SK-N-SH (cell line): ENCODE results near the gene INF2. TPM values are rescaled to one million over a fixed set of nuclear protein-coding genes. Genes with fewer than 3 reads are reported as not detected.

Experiments
- CTCF ChIA-PET: fragments of 300-600, 350-600 bp; formaldehyde crosslinking; extraction: SDS; loops from one replicate; lab custom pipeline; 2021; lab: Yijun Ruan, JAX
- POLR2A ChIA-PET: fragments of 350-600 bp; sonication (Branson Sonifier 250); formaldehyde crosslinking; extraction: SDS; loops from one replicate; lab custom pipeline; 2020; ENCODE audit warnings: antibody characterized with exemption, inconsistent platforms; lab: Yijun Ruan, JAX
- DNase-seq: peaks from one replicate; pipeline ENCODE4 v3.0.0; 2012
- H2AFZ ChIP-seq: fragments of 200-600 bp; sonication (generic); 2 replicates; pipeline ENCODE4 v1.8.1; 2016; ENCODE audit warnings: antibody characterized with exemption, mild to moderate bottlenecking, low read depth
- H3F3A ChIP-seq: fragments of 200-600 bp; sonication (generic); replicated peaks from 2 replicates; pipeline ENCODE3; 2016; ENCODE audit warnings: antibody characterized with exemption, mild to moderate bottlenecking; ENCODE audit not compliant: insufficient read depth
- H3K27ac ChIP-seq, 2 experiments: fragments of 200-500 bp in 1 of 2; fragments of 200-600 bp in 1 of 2; sonication (Bioruptor generic) in 1 of 2; sonication (generic), shearing (Covaris generic) in 1 of 2; 2 replicates each; pipeline versions ENCODE4 v1.5.1 to v1.6.1; 2014 to 2016; ENCODE audit warnings: low read depth in 2 of 2, inconsistent platforms in 1 of 2, low read length in 1 of 2, mild to moderate bottlenecking in 1 of 2, mixed read lengths in 1 of 2
- H3K27me3 ChIP-seq: fragments of 200-600 bp; sonication (generic), shearing (Covaris generic); 2 replicates; pipeline ENCODE4 v1.6.1; 2016; ENCODE audit warnings: mixed run types; ENCODE audit not compliant: insufficient read depth
- H3K36me3 ChIP-seq, 2 experiments: fragments of 200-500 bp in 1 of 2; fragments of 200-600 bp in 1 of 2; sonication (Bioruptor generic) in 1 of 2; sonication (generic) in 1 of 2; replicated peaks in 1 of 2; 2 replicates each; pipeline versions ENCODE3 to v1.5.1; 2014 to 2016; ENCODE audit warnings: low read length in 1 of 2, mild to moderate bottlenecking in 1 of 2; ENCODE audit not compliant: insufficient read depth in 2 of 2, control insufficient read depth in 1 of 2
- H3K4me1 ChIP-seq, 2 experiments: fragments of 200-500 bp in 1 of 2; fragments of 200-600 bp in 1 of 2; sonication (Bioruptor generic) in 1 of 2; sonication (generic), shearing (Covaris generic) in 1 of 2; 2 replicates each; pipeline versions ENCODE4 v1.5.1 to v1.6.1; 2014 to 2016; ENCODE audit warnings: low read depth in 1 of 2, low read length in 1 of 2, mixed run types in 1 of 2; ENCODE audit not compliant: insufficient read depth in 2 of 2, control insufficient read depth in 1 of 2
- H3K4me2 ChIP-seq: fragments of 200-600 bp; sonication (generic), shearing (Covaris generic); 2 replicates; pipeline ENCODE4 v1.6.1; 2017; ENCODE audit warnings: mixed run types
- H3K4me3 ChIP-seq, 2 experiments: fragments of 200-500 bp in 1 of 2; fragments of 200-600 bp in 1 of 2; sonication (Bioruptor generic) in 1 of 2; sonication (generic), shearing (Covaris generic) in 1 of 2; 2 replicates each; pipeline versions ENCODE4 v1.5.1 to v1.8.1; 2014 to 2016; ENCODE audit warnings: low read depth in 2 of 2, inconsistent platforms in 1 of 2, low read length in 1 of 2, mild to moderate bottlenecking in 1 of 2, mixed read lengths in 1 of 2, moderate library complexity in 1 of 2
- H3K79me2 ChIP-seq: fragments of 200-600 bp; sonication (generic); 2 replicates; pipeline ENCODE4 v1.8.1; 2017; ENCODE audit warnings: mild to moderate bottlenecking; ENCODE audit not compliant: insufficient read depth
- H3K9ac ChIP-seq: fragments of 200-600 bp; sonication (generic); 2 replicates; pipeline ENCODE4 v1.6.1; 2017; ENCODE audit warnings: mixed run types
- H3K9me2 ChIP-seq: fragments of 200-600 bp; sonication (generic); 2 replicates; pipeline ENCODE4 v1.6.1; 2017; ENCODE audit warnings: mixed run types
- H3K9me3 ChIP-seq: fragments of 200-600 bp; sonication (generic); 2 replicates; pipeline ENCODE4 v1.6.1; 2017; ENCODE audit warnings: mixed run types, mild to moderate bottlenecking, moderate library complexity
- H4K20me1 ChIP-seq: fragments of 200-600 bp; sonication (generic); 2 replicates; pipeline ENCODE4 v1.6.1; 2017; ENCODE audit warnings: mild to moderate bottlenecking, mixed run types; ENCODE audit not compliant: insufficient read depth
- CHD2 ChIP-seq: fragments of 150-350 bp; IDR thresholded peaks from 2 replicates; pipeline ENCODE4 v1.6.1; 2018; ENCODE audit warnings: low read length; ENCODE audit not compliant: partially characterized antibody
- ELF1 ChIP-seq: IDR thresholded peaks from 2 replicates; pipeline ENCODE4 v1.4.0; 2012
- EP300 ChIP-seq, 2 experiments: IDR thresholded peaks; 2 replicates each; pipeline versions ENCODE4 v1.4.0 to v1.6.1; 2012; ENCODE audit warnings: borderline replicate concordance in 1 of 2, low read depth in 1 of 2, low read length in 1 of 2
- EZH2phosphoT487 ChIP-seq: fragments of 200-600 bp; sonication (generic); IDR thresholded peaks from 2 replicates; pipeline ENCODE4 v1.6.1; 2017; ENCODE audit warnings: low read depth, mixed run types, mild to moderate bottlenecking, antibody characterized with exemption, moderate library complexity, borderline replicate concordance
- FOXJ3 ChIP-seq: sonication (generic); formaldehyde crosslinking; IDR thresholded peaks from 2 replicates; pipeline ENCODE4 v1.5.1; 2020; ENCODE audit warnings: mild to moderate bottlenecking, missing genetic modification reagents
- FOXM1 ChIP-seq: IDR thresholded peaks from 2 replicates; pipeline ENCODE4 v1.4.0; 2012; ENCODE audit warnings: low read depth, mild to moderate bottlenecking
- GABPA ChIP-seq: IDR thresholded peaks from 2 replicates; pipeline ENCODE4 v1.4.0; 2012; ENCODE audit warnings: low read depth, mild to moderate bottlenecking
- JUND ChIP-seq: IDR thresholded peaks from 2 replicates; pipeline ENCODE4 v1.4.0; 2012
- MEF2A ChIP-seq: IDR thresholded peaks from 2 replicates; pipeline ENCODE4 v1.4.0; 2012; ENCODE audit warnings: low read depth, borderline replicate concordance
- NFIC ChIP-seq: IDR thresholded peaks from 2 replicates; pipeline ENCODE4 v1.4.0; 2012; ENCODE audit warnings: borderline replicate concordance
- NRF1 ChIP-seq: IDR thresholded peaks from 2 replicates; pipeline ENCODE4 v1.6.1; 2012; ENCODE audit warnings: low read depth, mild to moderate bottlenecking, low read length
- RAD21 ChIP-seq: IDR thresholded peaks from 2 replicates; pipeline ENCODE4 v1.6.1; 2012; ENCODE audit warnings: mild to moderate bottlenecking, low read length
- SIN3A ChIP-seq: IDR thresholded peaks from 2 replicates; pipeline ENCODE4 v1.6.1; 2012; ENCODE audit warnings: low read depth, mild to moderate bottlenecking, low read length, moderate library complexity, borderline replicate concordance
- SMC3 ChIP-seq: IDR thresholded peaks from 2 replicates; pipeline ENCODE4 v1.6.1; 2012; ENCODE audit warnings: low read depth, low read length, improper control_type of control experiment
- TCF12 ChIP-seq: IDR thresholded peaks from 2 replicates; pipeline ENCODE4 v1.4.0; 2012
- YY1 ChIP-seq: IDR thresholded peaks from 2 replicates; pipeline ENCODE4 v1.4.0; 2012; ENCODE audit warnings: low read depth, mild to moderate bottlenecking
- WGBS: methylation state at CpG from one replicate; pipeline ENCODE4 v1.1.6; 2017; ENCODE audit warnings: low lambda C conversion rate; 5-methylcytosine and 5-hydroxymethylcytosine counted together
- polyA plus RNA-seq, 3 experiments: library from polyadenylated mRNA; depleted of rRNA; stranded (reverse); fragments of >200 nt; gene quantifications; 2 replicates each; pipeline ENCODE4 v1.2.3, GENCODE V29; 2012
- TF ChIP-seq, protein P1 (sequence below): IDR thresholded peaks from 2 replicates; pipeline ENCODE4 v1.4.0; 2012; ENCODE audit warnings: low read depth, borderline replicate concordance
- TF ChIP-seq, protein P2 (sequence below): IDR thresholded peaks from 2 replicates; pipeline ENCODE4; 2012
- TF ChIP-seq, protein P3 (sequence below): IDR thresholded peaks from 2 replicates; pipeline ENCODE4 v1.6.1; 2012; ENCODE audit warnings: mild to moderate bottlenecking, low read depth, low read length, moderate library complexity
- TF ChIP-seq, protein P4 (sequence below): fragments of 200-600 bp; sonication (generic); IDR thresholded peaks from 2 replicates; pipeline ENCODE4 v1.6.1; 2017; ENCODE audit warnings: antibody characterized with exemption, mild to moderate bottlenecking, moderate library complexity

INF2 gene
- polyA plus RNA-seq, 1 of the 3 experiments (the other 2 are of a cell fraction) = 32.5 TPM

DNA sequence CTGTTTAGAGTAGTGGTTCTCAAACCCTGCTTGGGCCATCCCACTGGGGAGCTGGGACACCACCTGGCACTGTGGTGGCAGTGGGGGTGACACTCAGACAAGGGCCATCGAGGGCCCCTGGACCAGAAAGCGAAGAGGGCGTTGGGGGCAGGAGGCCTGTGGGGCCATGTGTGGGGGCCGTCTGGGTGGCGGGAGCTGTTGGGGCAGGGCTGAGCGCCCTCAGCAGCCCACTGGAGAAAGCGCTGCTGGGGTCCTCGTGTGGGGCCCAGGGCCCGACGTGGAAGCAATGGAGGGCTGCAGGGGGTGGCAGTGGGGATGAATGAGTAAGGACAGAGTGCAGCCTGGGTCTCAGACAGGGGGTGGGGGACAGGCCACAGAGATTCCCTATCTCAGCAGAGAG, 28.7 kb downstream of the INF2 start:
- TF ChIP-seq, protein P1, sequence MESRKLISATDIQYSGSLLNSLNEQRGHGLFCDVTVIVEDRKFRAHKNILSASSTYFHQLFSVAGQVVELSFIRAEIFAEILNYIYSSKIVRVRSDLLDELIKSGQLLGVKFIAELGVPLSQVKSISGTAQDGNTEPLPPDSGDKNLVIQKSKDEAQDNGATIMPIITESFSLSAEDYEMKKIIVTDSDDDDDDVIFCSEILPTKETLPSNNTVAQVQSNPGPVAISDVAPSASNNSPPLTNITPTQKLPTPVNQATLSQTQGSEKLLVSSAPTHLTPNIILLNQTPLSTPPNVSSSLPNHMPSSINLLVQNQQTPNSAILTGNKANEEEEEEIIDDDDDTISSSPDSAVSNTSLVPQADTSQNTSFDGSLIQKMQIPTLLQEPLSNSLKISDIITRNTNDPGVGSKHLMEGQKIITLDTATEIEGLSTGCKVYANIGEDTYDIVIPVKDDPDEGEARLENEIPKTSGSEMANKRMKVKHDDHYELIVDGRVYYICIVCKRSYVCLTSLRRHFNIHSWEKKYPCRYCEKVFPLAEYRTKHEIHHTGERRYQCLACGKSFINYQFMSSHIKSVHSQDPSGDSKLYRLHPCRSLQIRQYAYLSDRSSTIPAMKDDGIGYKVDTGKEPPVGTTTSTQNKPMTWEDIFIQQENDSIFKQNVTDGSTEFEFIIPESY = no peak
- TF ChIP-seq NRF1 (no peak), EZH2phosphoT487 (no peak), MEF2A (no peak), CHD2 (no peak), TCF12 (no peak), FOXJ3 (no peak)
- TF ChIP-seq, protein P2, sequence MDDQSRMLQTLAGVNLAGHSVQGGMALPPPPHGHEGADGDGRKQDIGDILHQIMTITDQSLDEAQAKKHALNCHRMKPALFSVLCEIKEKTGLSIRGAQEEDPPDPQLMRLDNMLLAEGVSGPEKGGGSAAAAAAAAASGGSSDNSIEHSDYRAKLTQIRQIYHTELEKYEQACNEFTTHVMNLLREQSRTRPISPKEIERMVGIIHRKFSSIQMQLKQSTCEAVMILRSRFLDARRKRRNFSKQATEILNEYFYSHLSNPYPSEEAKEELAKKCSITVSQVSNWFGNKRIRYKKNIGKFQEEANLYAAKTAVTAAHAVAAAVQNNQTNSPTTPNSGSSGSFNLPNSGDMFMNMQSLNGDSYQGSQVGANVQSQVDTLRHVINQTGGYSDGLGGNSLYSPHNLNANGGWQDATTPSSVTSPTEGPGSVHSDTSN = no peak
- Histone ChIP-seq H3K27me3 (no peaks in the 10 kb centered on the region), H3F3A (no peaks in the 10 kb centered on the region), H3K9ac (no peak overlapping the region), H3K79me2 (no peaks in the 10 kb centered on the region), H2AFZ (no peak overlapping the region), H3K4me3 (no peak overlapping the region), H4K20me1 (peaks cover 11% of the 10 kb centered on the region; the same call in 1 of the 2 replicates), H3K4me2 (no peak overlapping the region), H3K27ac (no peak overlapping the region), H3K9me2 (no peaks in the 10 kb centered on the region), H3K9me3 (no peaks in the 10 kb centered on the region), H3K36me3 (peaks cover 4 to 31% of the 10 kb centered on the region in 2 experiments), H3K4me1 (peaks cover 0 to 13% of the 10 kb centered on the region in 2 experiments; a peak in 2 of 4 replicates)
- no peak for DNase-seq
- WGBS = 100% methylated on average over 9 of the region's 10 CpGs
- POLR2A ChIA-PET = no interaction called here
- CTCF ChIA-PET = interaction anchor here (2.3 kb wide), 1 partner anchor 10 kb away, joined by 16 read pairs; no protein-coding TSS in a partner anchor

DNA sequence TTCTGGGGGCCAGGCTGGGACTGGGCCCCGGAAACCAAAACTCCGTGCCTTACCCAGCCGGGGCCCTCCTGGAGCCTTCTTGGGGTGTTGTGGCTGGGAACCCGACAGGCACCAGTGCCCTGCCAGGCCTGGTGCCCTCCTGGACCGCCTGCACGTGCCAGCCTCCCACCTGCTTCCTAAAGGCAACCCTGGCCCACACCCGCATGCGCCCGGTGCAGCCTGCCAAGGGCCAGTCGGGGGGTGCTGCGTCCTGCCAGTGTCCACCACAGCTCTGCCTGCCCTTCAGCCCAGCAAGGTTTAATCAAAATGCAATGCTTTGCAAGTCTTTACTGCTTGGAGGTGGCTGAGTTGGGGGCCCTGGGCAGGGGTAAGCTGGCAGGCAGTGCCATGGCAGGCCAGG, 29.5 kb downstream of the INF2 start:
- no peak overlapping the region for H2AFZ ChIP-seq
- peaks cover 4 to 25% of the 10 kb centered on the region in 2 experiments for H3K36me3 ChIP-seq
- H3K27me3 ChIP-seq = no peaks in the 10 kb centered on the region
- no peaks in the 10 kb centered on the region for H3K9me2 ChIP-seq
- H4K20me1 ChIP-seq = peaks cover 11% of the 10 kb centered on the region; the same call in 1 of the 2 replicates
- no peak overlapping the region for H3K4me2 ChIP-seq
- no peaks in the 10 kb centered on the region for H3F3A ChIP-seq
- no peak for DNase-seq
- H3K27ac ChIP-seq = no peak overlapping the region; a peak in 1 of 4 replicates
- H3K4me3 ChIP-seq = no peak overlapping the region
- H3K9me3 ChIP-seq = no peaks in the 10 kb centered on the region
- peaks cover 0 to 16% of the 10 kb centered on the region in 2 experiments; a peak in 2 of 4 replicates for H3K4me1 ChIP-seq
- no peak overlapping the region for H3K9ac ChIP-seq
- POLR2A ChIA-PET = no interaction called here
- H3K79me2 ChIP-seq = no peaks in the 10 kb centered on the region
- CTCF ChIA-PET = interaction anchor here (2.3 kb wide), 1 partner anchor 10 kb away, joined by 16 read pairs; no protein-coding TSS in a partner anchor
- 92% methylated on average over 8 of the region's 11 CpGs for WGBS
- TF ChIP-seq, protein P3, sequence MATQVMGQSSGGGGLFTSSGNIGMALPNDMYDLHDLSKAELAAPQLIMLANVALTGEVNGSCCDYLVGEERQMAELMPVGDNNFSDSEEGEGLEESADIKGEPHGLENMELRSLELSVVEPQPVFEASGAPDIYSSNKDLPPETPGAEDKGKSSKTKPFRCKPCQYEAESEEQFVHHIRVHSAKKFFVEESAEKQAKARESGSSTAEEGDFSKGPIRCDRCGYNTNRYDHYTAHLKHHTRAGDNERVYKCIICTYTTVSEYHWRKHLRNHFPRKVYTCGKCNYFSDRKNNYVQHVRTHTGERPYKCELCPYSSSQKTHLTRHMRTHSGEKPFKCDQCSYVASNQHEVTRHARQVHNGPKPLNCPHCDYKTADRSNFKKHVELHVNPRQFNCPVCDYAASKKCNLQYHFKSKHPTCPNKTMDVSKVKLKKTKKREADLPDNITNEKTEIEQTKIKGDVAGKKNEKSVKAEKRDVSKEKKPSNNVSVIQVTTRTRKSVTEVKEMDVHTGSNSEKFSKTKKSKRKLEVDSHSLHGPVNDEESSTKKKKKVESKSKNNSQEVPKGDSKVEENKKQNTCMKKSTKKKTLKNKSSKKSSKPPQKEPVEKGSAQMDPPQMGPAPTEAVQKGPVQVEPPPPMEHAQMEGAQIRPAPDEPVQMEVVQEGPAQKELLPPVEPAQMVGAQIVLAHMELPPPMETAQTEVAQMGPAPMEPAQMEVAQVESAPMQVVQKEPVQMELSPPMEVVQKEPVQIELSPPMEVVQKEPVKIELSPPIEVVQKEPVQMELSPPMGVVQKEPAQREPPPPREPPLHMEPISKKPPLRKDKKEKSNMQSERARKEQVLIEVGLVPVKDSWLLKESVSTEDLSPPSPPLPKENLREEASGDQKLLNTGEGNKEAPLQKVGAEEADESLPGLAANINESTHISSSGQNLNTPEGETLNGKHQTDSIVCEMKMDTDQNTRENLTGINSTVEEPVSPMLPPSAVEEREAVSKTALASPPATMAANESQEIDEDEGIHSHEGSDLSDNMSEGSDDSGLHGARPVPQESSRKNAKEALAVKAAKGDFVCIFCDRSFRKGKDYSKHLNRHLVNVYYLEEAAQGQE = no peak
- TF ChIP-seq SMC3 = no peak
- no peak for TF ChIP-seq NFIC
- TF ChIP-seq, protein P4, sequence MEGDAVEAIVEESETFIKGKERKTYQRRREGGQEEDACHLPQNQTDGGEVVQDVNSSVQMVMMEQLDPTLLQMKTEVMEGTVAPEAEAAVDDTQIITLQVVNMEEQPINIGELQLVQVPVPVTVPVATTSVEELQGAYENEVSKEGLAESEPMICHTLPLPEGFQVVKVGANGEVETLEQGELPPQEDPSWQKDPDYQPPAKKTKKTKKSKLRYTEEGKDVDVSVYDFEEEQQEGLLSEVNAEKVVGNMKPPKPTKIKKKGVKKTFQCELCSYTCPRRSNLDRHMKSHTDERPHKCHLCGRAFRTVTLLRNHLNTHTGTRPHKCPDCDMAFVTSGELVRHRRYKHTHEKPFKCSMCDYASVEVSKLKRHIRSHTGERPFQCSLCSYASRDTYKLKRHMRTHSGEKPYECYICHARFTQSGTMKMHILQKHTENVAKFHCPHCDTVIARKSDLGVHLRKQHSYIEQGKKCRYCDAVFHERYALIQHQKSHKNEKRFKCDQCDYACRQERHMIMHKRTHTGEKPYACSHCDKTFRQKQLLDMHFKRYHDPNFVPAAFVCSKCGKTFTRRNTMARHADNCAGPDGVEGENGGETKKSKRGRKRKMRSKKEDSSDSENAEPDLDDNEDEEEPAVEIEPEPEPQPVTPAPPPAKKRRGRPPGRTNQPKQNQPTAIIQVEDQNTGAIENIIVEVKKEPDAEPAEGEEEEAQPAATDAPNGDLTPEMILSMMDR = no peak
- no peak for TF ChIP-seq ELF1
- no peak for TF ChIP-seq EZH2phosphoT487
- TF ChIP-seq RAD21 = no peak
- no peak for TF ChIP-seq EP300 (IDR thresholded peaks at IDR 0.05; ENCODE audit: borderline replicate concordance in 1 of 2, low read depth in 1 of 2, low read length in 1 of 2)
- TF ChIP-seq YY1 = no peak
- TF ChIP-seq TCF12 = no peak
- TF ChIP-seq SIN3A = no peak
- TF ChIP-seq FOXM1 = no peak
- TF ChIP-seq JUND = no peak
- TF ChIP-seq NRF1 = no peak
- TF ChIP-seq GABPA = no peak
